ENCODE measurements around the gene NCKAP5.

- TF ChIP-seq POLR2A (IDR thresholded peaks at IDR 0.05), result no peak
- TF ChIP-seq CTCF (IDR thresholded peaks at IDR 0.05 in 8 of 11, conservative IDR thresholded peaks at IDR 0.05 in 3 of 11), result no peak
- no peak for TF ChIP-seq POLR2AphosphoS5 (IDR thresholded peaks at IDR 0.05)
These were observed 588.0 kb downstream of the NCKAP5 start for GRCh38 chr2:132980304-132980703.

Measured in spleen (tissue), 7 donors.